IPS-11a (cell line): ENCODE data around the gene DEPDC7.

ENCODE experiments used
- H3K4me3 ChIP-seq: one replicate; pipeline ENCODE4 v1.5.1; 2013; ENCODE audit warnings: low read depth, low read length, control low read depth

DEPDC7 gene

DNA sequence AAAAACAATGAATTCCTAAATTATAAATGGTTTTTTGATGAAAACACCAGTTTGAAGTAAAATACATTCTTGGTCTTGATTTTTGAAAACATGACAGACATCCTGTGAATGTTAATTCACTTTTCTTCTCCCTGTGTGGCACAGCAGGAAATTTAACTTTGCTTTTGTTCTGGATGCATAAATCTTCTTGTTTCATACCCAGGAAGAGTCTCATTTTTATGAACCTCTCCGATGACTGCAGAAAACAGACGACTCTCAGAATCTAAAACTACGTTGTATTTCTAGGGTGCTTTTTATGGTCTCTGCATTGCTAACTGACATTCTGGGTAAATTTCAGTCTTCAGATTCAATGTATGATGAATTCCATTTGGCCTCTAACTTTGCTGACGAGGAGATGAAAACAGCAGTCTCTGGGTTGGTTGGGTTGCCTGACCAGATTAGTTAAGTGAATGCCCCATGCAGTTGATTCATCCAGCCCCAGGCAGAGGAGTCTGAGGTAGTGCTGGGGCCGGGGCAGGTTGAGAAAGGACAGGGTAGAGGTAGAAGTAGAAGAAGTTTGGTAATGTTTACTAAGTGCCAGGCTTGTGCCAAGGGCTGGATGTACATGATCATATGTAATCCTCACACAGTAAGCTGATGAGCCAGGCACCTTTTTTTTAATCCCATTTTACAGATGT, 43.8 kb downstream of the DEPDC7 start:
- H3K4me3 ChIP-seq = no peak overlapping the region

DNA sequence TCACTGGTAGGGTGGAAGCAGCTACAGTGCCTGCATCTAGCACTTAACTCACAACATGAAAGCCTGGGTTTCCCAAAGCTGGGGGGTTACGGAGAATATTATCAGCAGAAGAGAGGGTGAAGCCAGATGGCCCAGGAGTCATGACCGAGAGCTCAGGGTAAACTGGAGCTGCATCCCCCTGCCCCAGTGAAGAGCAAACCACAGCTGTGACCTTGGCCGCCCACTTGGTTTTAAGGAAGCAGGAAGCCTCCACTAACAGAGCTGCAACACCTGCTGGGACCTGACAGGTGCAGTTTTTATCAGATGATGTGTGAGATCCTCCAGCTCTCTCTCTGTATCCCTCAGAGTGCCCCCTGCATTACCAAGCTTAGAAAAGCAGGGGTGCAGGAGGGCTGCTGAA, 44.6 kb downstream of the DEPDC7 start:
- no peak overlapping the region for H3K4me3 ChIP-seq

DNA sequence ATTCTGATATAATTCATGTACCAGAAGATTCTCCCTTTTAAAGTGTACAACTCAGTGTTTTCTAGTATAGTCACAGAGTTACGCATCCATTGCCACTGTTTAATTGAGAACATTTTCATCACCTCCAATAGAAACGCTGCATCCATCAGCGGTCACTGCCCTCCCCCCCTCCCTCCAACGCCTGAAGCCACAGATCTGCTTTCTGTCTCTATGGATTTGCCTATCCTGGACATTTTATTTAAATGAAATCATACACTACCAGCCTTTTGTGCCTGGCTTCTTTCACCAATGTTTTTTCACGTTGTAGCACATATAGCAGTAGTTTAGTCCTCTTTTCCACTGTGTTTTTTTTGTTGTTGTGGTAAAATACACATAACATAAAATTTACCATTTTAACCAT, 46.5 kb downstream of the DEPDC7 start:
- H3K4me3 ChIP-seq = no peak overlapping the region

GRCh38 chr11:33063326-33063881, 47.7 kb downstream of the DEPDC7 start:
- no peak overlapping the region for H3K4me3 ChIP-seq

- H3K4me3 ChIP-seq = no peak overlapping the region
Measured at GRCh38 chr11:33064033-33064825, 48.6 kb downstream of the DEPDC7 start.

- H3K4me3 ChIP-seq = no peak overlapping the region
Measured at GRCh38 chr11:33064866-33065265, 49.2 kb downstream of the DEPDC7 start.

GRCh38 chr11:33065445-33066178, 49.9 kb downstream of the DEPDC7 start:
- no peak overlapping the region for H3K4me3 ChIP-seq

DNA sequence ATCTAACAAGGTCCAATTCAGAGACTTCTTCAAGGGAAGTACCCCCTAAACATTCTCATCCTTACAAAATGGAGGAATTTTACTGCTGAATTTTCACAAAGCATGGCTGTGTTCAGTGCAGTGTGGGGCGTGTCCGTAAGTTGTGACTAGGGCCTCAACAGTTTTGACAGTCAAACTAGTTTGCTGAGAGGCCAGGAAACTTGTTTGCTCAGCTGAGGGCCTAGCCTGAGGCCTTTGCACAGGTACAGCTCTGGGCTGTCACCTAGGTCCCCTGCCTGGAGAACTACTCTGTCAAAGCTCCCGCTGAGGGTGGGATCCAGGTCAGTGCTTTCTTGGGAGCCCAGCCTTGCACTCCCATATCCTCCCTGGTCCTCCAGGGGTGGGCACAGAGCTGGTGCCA, 51.6 kb downstream of the DEPDC7 start:
- no peak overlapping the region for H3K4me3 ChIP-seq

GRCh38 chr11:33068611-33069340, 53.1 kb downstream of the DEPDC7 start:
- H3K4me3 ChIP-seq = no peak overlapping the region

- no peak overlapping the region for H3K4me3 ChIP-seq
Measured at GRCh38 chr11:33072465-33072864, 56.8 kb downstream of the DEPDC7 start.
